Liver (tissue), 9 donors: ENCODE data around the gene HYPK. TPM values are rescaled to one million over a fixed set of nuclear protein-coding genes. Genes with fewer than 3 reads are reported as not detected.

ENCODE experiments used
- DNase-seq: peaks from one replicate; pipeline ENCODE4 v3.0.0-alpha.2; 2017; ENCODE audit warnings: low spot score
- H3K27ac ChIP-seq, 2 donors: one replicate each; pipeline ENCODE4 v1.7.0; 2013; ENCODE audit warnings: inconsistent platforms in 2 of 2, low read length in 2 of 2, control low read depth in 1 of 2, low read depth in 1 of 2, mild to moderate bottlenecking in 1 of 2
- H3K27me3 ChIP-seq, 4 donors: one replicate each; pipeline versions ENCODE4 v1.6.1 to v1.7.0; 2013; ENCODE audit warnings: low read length in 3 of 4, inconsistent platforms in 1 of 4, mild to moderate bottlenecking in 1 of 4, moderate library complexity in 1 of 4; ENCODE audit not compliant: control insufficient read depth in 4 of 4, insufficient read depth in 4 of 4
- H3K36me3 ChIP-seq, 4 donors: one replicate each; pipeline versions ENCODE4 v1.6.1 to v1.7.0; 2013; ENCODE audit warnings: low read length in 3 of 4, mild to moderate bottlenecking in 3 of 4, low read depth in 1 of 4, moderate library complexity in 1 of 4; ENCODE audit not compliant: control insufficient read depth in 4 of 4, insufficient read depth in 3 of 4
- H3K4me1 ChIP-seq, 4 donors: one replicate each; pipeline versions ENCODE4 v1.6.1 to v1.7.0; 2013; ENCODE audit warnings: low read length in 3 of 4, mild to moderate bottlenecking in 3 of 4, moderate library complexity in 1 of 4; ENCODE audit not compliant: control insufficient read depth in 4 of 4, insufficient read depth in 4 of 4
- H3K4me3 ChIP-seq, 3 donors: one replicate each; pipeline versions ENCODE4 v1.6.1 to v1.7.0; 2013; ENCODE audit warnings: low read length in 3 of 3, control low read depth in 1 of 3, low read depth in 1 of 3, mild to moderate bottlenecking in 1 of 3
- H3K9ac ChIP-seq, 2 donors: one replicate each; pipeline ENCODE4 v1.7.0; 2013; ENCODE audit warnings: low read length in 2 of 2, mild to moderate bottlenecking in 2 of 2, moderate library complexity in 2 of 2, control low read depth in 1 of 2, low read depth in 1 of 2
- H3K9me3 ChIP-seq, 4 donors: one replicate each; pipeline versions ENCODE4 v1.6.1 to v1.7.0; 2013; ENCODE audit warnings: low read length in 3 of 4; ENCODE audit not compliant: control insufficient read depth in 4 of 4
- ATF3 ChIP-seq: IDR thresholded peaks from 2 replicates; pipeline ENCODE4 v1.6.1; 2016; ENCODE audit warnings: antibody characterized with exemption
- CTCF ChIP-seq: fragments of 150-350 bp; IDR thresholded peaks from 2 replicates; pipeline ENCODE4 v1.5.1; 2017; ENCODE audit warnings: improper control_type of control experiment, low read depth, low read length; ENCODE audit not compliant: missing input control
- EGR1 ChIP-seq, 2 donors: IDR thresholded peaks; 2 replicates each; pipeline ENCODE4 v1.6.1; 2016 to 2018; ENCODE audit warnings: antibody characterized with exemption in 2 of 2, low read depth in 2 of 2
- FOXA1 ChIP-seq: IDR thresholded peaks from 2 replicates; pipeline ENCODE4 v1.6.1; 2016; ENCODE audit warnings: antibody characterized with exemption
- FOXA2 ChIP-seq: IDR thresholded peaks from 2 replicates; pipeline ENCODE4 v1.6.1; 2016; ENCODE audit warnings: antibody characterized with exemption
- GABPA ChIP-seq, 2 donors: IDR thresholded peaks in 1 of 2; conservative IDR thresholded peaks in 1 of 2; 2 replicates each; pipeline ENCODE4 v1.6.1; 2016; ENCODE audit warnings: antibody characterized with exemption in 2 of 2, mild to moderate bottlenecking in 1 of 2, moderate library complexity in 1 of 2
- HNF4A ChIP-seq, 2 donors: conservative IDR thresholded peaks; 2 replicates each; pipeline ENCODE4 v1.6.1; 2016; ENCODE audit warnings: antibody characterized with exemption in 2 of 2, mild to moderate bottlenecking in 2 of 2
- HNF4G ChIP-seq: IDR thresholded peaks from 2 replicates; pipeline ENCODE4 v1.6.1; 2016; ENCODE audit warnings: antibody characterized with exemption
- JUND ChIP-seq, 2 donors: IDR thresholded peaks; 2 replicates each; pipeline ENCODE4 v1.6.1; 2016; ENCODE audit warnings: antibody characterized with exemption in 2 of 2
- MAX ChIP-seq: IDR thresholded peaks from 2 replicates; pipeline ENCODE4 v1.6.1; 2016; ENCODE audit warnings: antibody characterized with exemption
- NR2F2 ChIP-seq: IDR thresholded peaks from 2 replicates; pipeline ENCODE4 v1.6.1; 2016; ENCODE audit warnings: antibody characterized with exemption
- RAD21 ChIP-seq, 2 donors: IDR thresholded peaks; 2 replicates each; pipeline ENCODE4 v1.6.1; 2016; ENCODE audit warnings: antibody characterized with exemption in 2 of 2, mild to moderate bottlenecking in 2 of 2
- REST ChIP-seq: IDR thresholded peaks from 2 replicates; pipeline ENCODE4 v1.6.1; 2016; ENCODE audit warnings: antibody characterized with exemption, mild to moderate bottlenecking
- RXRA ChIP-seq, 2 donors: IDR thresholded peaks; 2 replicates each; pipeline ENCODE4 v1.6.1; 2017 to 2018; ENCODE audit warnings: antibody characterized with exemption in 2 of 2, mild to moderate bottlenecking in 1 of 2
- SP1 ChIP-seq: IDR thresholded peaks from 2 replicates; pipeline ENCODE4 v1.6.1; 2018; ENCODE audit warnings: antibody characterized with exemption, mild to moderate bottlenecking
- TAF1 ChIP-seq: conservative IDR thresholded peaks from 2 replicates; pipeline ENCODE4 v1.6.1; 2016; ENCODE audit warnings: antibody characterized with exemption, mild to moderate bottlenecking
- YY1 ChIP-seq: IDR thresholded peaks from 2 replicates; pipeline ENCODE4 v1.6.1; 2016; ENCODE audit warnings: antibody characterized with exemption, mild to moderate bottlenecking
- ZBTB33 ChIP-seq: IDR thresholded peaks from 2 replicates; pipeline ENCODE4 v1.6.1; 2016; ENCODE audit warnings: antibody characterized with exemption
- WGBS: extraction: QIAGEN DNeasy Blood & Tissue Kit; methylation state at CpG from one replicate; pipeline ENCODE4 v1.1.7; 2013; 5-methylcytosine and 5-hydroxymethylcytosine counted together
- polyA plus RNA-seq, 2 donors: library from polyadenylated mRNA; stranded (reverse) in 1 of 2; unstranded in 1 of 2; fragments of 200-250 nt in 1 of 2; fragments of >200 nt in 1 of 2; fragmentation: Nextera tagmentation in 1 of 2; extraction: Ambion mirVana in 1 of 2; gene quantifications; one replicate each; pipeline versions ENCODE4 v1.2.1 to v1.2.3, GENCODE V29; 2013 to 2015
- total RNA-seq, 2 donors: library from RNA; depleted of rRNA; stranded (reverse); fragments of >200 nt; gene quantifications; one replicate each; pipeline ENCODE4 v1.2.3, GENCODE V29; 2014
- donor health status: healthy.
- donor health status: healthy.
- donor health status: healthy.
- donor health status: healthy.
- donor health status: healthy.

HYPK gene
- total and polyA plus RNA-seq, 4 donors: 4.8 to 18.7 (median 7.4) TPM

- peak; percentile 92 for TF ChIP-seq REST
- TF ChIP-seq HNF4G: no peak
- TF ChIP-seq HNF4A (conservative IDR thresholded peaks at IDR 0.05): peak; percentile 26 to 28
- TF ChIP-seq SP1: peak; percentile 78
- TF ChIP-seq ZBTB33: no peak
- no peak for TF ChIP-seq CTCF
- peak; percentile 48 for TF ChIP-seq TAF1
- peak in 1 of 2 donors; percentile 48 for TF ChIP-seq GABPA (IDR thresholded peaks at IDR 0.05 in 1 of 2, conservative IDR thresholded peaks at IDR 0.05 in 1 of 2)
- no peak for TF ChIP-seq RAD21 (IDR thresholded peaks at IDR 0.05)
- no peak for TF ChIP-seq ATF3
- peak; percentile 88 for TF ChIP-seq YY1
- peak in 1 of 2 donors; percentile 75 for TF ChIP-seq EGR1 (IDR thresholded peaks at IDR 0.05; ENCODE audit: low read depth in 2 of 2)
- TF ChIP-seq FOXA1: peak; percentile 9
- peak in 1 of 2 donors; percentile 83 for TF ChIP-seq JUND (IDR thresholded peaks at IDR 0.05)
- no peak for TF ChIP-seq FOXA2
- TF ChIP-seq RXRA (IDR thresholded peaks at IDR 0.05): peak in 1 of 2 donors; percentile 26
- peak; percentile 41 for TF ChIP-seq NR2F2
- peak; percentile 75 for TF ChIP-seq MAX
- Histone ChIP-seq H3K4me1 (peaks cover 3 to 18% (median 12%) of the 10 kb centered on the region in 4 donors), H3K27me3 (no peaks in the 10 kb centered on the region), H3K36me3 (peaks cover 0 to 22% (median 16%) of the 10 kb centered on the region in 4 donors), H3K9ac (peak within 1 kb of the TSS; percentile 89 to 93), H3K4me3 (peak within 1 kb of the TSS; percentile 72 to 96 (median 93)), H3K27ac (peak within 1 kb of the TSS; percentile 96 to 98), H3K9me3 (no peaks in the 10 kb centered on the region)
- DNase-seq: peak; percentile 100
- WGBS: under 1% methylated on average over 66 of the region's 66 CpGs
Measured at GRCh38 chr15:43791993-43792760, 8.2 kb upstream of the HYPK start, which contains the start of gene SERF2. SERF2 (plus strand) TSS chr15:43792320; CDS start chr15:43792377, 57 bp downstream.
